DMS153 (cell line): Measurements from ENCODE around the gene AGTR2.
"Not testable (repeated sequence)": the region's sequence is repeated elsewhere in the genome, so short reads cannot be mapped to it uniquely, and the experiment has no call there.

Experiments used
- DNase-seq: peaks from one replicate; lab custom pipeline; 2025; lab: John Stamatoyannopoulos, UW

The AGTR2 gene

GRCh38 chrX:116170511-116170910 lies at the start of gene AGTR2:
TSS of gene AGTR2 (plus strand) at chrX:116170744. CDS start at chrX:116172281, 1,537 bp downstream.
- DNase-seq: no peak

- no peak for DNase-seq
These were observed 35.3 kb upstream of the AGTR2 start for GRCh38 chrX:116135277-116135676.

DNA sequence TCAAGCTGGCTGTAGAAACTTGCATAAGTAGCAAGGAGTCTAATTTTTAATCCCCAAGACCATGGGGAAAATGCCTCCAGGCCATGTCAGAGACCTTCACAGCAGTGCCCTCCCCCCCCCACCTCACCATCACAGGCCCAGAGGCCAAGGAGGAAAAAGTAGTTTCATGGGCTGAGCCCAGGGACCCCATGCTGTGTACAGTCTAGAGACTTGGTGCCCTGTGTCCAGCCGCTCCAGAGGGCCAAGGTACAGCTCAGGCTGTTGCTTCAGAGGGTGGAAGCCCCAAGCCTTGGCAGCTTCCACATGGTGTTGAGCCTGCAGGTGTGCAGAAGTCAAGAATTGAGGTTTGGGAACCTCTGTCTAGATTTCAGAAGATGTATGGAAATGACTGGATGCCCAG lies 29.3 kb upstream of the AGTR2 start:
- not testable (repeated sequence) for DNase-seq

DNA sequence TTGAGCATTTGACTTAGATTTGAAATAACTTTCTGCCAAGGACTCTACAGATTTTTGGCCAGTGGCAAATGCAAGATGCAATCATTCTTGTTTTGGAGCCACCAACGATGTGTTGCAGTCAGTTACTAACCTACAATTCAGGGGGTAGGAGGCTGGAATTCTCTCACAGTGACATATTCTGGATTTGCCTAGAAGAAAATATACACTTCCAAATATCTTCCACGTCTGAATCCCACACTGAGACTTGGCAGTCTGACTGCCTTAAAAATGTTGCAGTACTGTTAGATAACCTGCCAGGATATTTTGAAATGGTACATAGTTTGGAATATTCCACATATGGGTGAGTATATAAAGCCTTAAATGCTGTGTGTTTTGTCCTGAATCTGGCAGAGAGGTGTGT lies 27.6 kb upstream of the AGTR2 start:
- no peak for DNase-seq

DNA sequence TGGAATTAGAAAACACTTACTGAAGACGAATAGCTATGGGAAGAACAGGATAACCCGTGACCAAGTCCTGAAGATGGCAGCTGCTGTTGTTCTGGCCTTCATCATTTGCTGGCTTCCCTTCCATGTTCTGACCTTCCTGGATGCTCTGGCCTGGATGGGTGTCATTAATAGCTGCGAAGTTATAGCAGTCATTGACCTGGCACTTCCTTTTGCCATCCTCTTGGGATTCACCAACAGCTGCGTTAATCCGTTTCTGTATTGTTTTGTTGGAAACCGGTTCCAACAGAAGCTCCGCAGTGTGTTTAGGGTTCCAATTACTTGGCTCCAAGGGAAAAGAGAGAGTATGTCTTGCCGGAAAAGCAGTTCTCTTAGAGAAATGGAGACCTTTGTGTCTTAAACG lies 2.4 kb downstream of the AGTR2 start:
- DNase-seq: peak; percentile 17

GRCh38 chrX:116181300-116181699 lies 10.8 kb downstream of the AGTR2 start:
- no peak for DNase-seq

- no peak for DNase-seq
These were observed 14.6 kb downstream of the AGTR2 start for GRCh38 chrX:116185163-116185562.

DNA sequence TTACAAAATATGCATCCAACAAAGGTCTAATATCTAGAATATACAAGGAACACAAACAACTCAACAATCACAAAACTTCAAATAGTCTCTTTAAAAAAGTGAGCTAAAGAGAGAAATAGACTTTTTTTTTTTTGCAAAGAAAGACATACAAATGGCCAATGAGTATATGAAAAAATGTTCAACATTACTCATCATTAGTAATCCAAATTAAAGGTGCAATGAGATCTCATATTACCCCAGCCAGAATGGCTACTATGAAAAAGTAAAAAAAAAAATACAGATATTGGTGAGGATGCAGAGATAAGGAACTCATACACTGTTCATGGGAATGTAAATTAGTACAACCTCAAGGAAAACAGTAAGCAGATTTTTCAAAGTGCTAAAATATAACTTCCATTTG lies 24.1 kb downstream of the AGTR2 start:
- DNase-seq: no peak

GRCh38 chrX:116198235-116198634 lies 27.7 kb downstream of the AGTR2 start:
- no peak for DNase-seq

DNA sequence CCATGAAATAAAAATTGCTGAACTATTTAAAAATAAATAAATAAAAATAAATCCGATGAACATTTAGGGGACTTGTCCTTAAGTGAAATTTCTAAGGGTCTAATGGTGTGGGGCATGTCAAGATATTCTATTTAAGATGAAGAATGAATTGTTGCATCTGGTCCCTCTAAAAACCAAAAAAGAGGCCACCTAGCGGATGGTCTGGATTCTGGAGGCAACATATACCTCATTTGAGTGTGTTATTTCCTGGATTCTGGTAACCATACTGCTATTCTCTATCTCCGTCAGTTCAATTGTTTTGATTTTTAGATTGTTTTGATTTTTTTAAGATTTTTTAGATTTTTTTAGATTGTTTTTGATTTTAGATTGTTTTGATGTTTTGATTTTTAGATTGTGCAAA lies 28.3 kb downstream of the AGTR2 start:
- DNase-seq: no peak

DNA sequence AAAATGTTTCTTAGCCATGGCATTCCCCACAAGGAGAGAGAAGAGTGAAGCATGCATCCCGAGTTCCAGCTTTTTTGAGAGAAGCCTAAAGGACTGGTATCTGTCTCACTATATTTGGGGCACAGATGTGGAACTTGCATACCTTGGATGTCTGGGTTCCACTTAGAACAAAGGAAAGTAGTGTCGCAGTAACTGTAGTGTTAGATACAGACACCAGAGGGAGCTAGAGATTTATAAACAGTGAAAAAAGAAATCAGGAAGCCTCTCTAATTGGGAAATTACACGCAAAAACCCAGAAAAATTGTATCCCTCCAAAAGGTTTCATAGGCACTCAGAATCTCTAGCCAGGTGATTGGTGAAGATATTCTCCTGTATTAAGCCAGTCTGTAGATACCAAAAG lies 34.4 kb downstream of the AGTR2 start:
- no peak for DNase-seq

GRCh38 chrX:116213262-116213661 lies 42.7 kb downstream of the AGTR2 start:
- no peak for DNase-seq

DNA sequence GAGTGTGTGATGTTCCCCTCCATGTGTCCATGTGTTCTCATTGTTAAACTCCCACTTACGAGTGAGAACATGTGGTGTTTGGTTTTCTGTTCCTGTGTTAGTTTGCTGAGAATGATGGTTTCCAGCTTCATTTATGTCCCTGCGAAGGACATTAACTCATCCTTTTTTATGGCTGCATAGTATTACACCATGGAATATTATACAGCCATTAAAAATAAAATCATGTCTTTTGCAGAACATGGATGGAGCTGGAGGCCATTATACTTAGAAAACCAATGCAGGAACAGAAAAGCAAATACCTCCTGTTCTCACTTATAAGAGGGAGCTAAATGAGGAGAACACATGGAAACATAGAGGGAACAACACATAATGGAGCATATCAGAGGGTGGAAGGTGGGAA lies 46.5 kb downstream of the AGTR2 start:
- not testable (repeated sequence) for DNase-seq
